GM19372 (cell line): ENCODE measurements around the gene CSNK1A1L.

Source experiments
- ATAC-seq: cut with Tn5 transposase; IDR thresholded peaks from one replicate; pipeline ENCODE4 v1.9.1; 2021; ENCODE audit warnings: mild to moderate bottlenecking, low read depth, moderate library complexity; ENCODE audit not compliant: unreplicated experiment

The CSNK1A1L gene

GRCh38 chr13:37107868-37108267 is 2.4 kb upstream of the CSNK1A1L start:
- no peak for ATAC-seq

GRCh38 chr13:37107456-37107855 is 2.0 kb upstream of the CSNK1A1L start:
- ATAC-seq: no peak

GRCh38 chr13:37106642-37107041 is 1.2 kb upstream of the CSNK1A1L start:
- no peak for ATAC-seq

GRCh38 chr13:37102896-37103295 is 2.6 kb downstream of the CSNK1A1L start:
- ATAC-seq: no peak

GRCh38 chr13:37101201-37101600 is 4.3 kb downstream of the CSNK1A1L start:
- no peak for ATAC-seq

GRCh38 chr13:37100731-37101130 is 4.7 kb downstream of the CSNK1A1L start:
- ATAC-seq: no peak

GRCh38 chr13:37097076-37097475 is 8.4 kb downstream of the CSNK1A1L start:
- ATAC-seq: no peak

- ATAC-seq: no peak
Observed at GRCh38 chr13:37094840-37095239, 10.6 kb downstream of the CSNK1A1L start.

- ATAC-seq: no peak
Observed at GRCh38 chr13:37094099-37094498, 11.4 kb downstream of the CSNK1A1L start.

- no peak for ATAC-seq
Observed at GRCh38 chr13:37091835-37092234, 13.6 kb downstream of the CSNK1A1L start.

GRCh38 chr13:37090912-37091311 is 14.6 kb downstream of the CSNK1A1L start:
- no peak for ATAC-seq

GRCh38 chr13:37089495-37089894 is 16.0 kb downstream of the CSNK1A1L start:
- no peak for ATAC-seq

GRCh38 chr13:37087486-37087885 is 18.0 kb downstream of the CSNK1A1L start:
- no peak for ATAC-seq

GRCh38 chr13:37085606-37086005 is 19.9 kb downstream of the CSNK1A1L start:
- no peak for ATAC-seq

GRCh38 chr13:37076818-37077217 is 28.6 kb downstream of the CSNK1A1L start:
- no peak for ATAC-seq

GRCh38 chr13:37075164-37075563 is 30.3 kb downstream of the CSNK1A1L start:
- ATAC-seq: no peak

- no peak for ATAC-seq
Observed at GRCh38 chr13:37074703-37075102, 30.8 kb downstream of the CSNK1A1L start.

GRCh38 chr13:37072024-37072423 is 33.4 kb downstream of the CSNK1A1L start:
- no peak for ATAC-seq

GRCh38 chr13:37070956-37071355 is 34.5 kb downstream of the CSNK1A1L start:
- ATAC-seq: no peak

GRCh38 chr13:37070145-37070695 is 35.2 kb downstream of the CSNK1A1L start:
- no peak for ATAC-seq

GRCh38 chr13:37069597-37070103 is 35.8 kb downstream of the CSNK1A1L start:
- ATAC-seq: no peak

GRCh38 chr13:37068962-37069361 is 36.5 kb downstream of the CSNK1A1L start:
- no peak for ATAC-seq

- no peak for ATAC-seq
Observed at GRCh38 chr13:37067874-37068273, 37.6 kb downstream of the CSNK1A1L start.
